Esophagus muscularis mucosa (tissue), 4 donors: ENCODE data around the gene SPNS1. TPM values are rescaled to one million over a fixed set of nuclear protein-coding genes. Genes with fewer than 3 reads are reported as not detected.

Experiments used
- DNase-seq: peaks from one replicate; pipeline ENCODE4 v3.0.0-alpha.2; 2017; ENCODE audit errors: extremely low spot score
- H3K27ac ChIP-seq, 4 donors: fragments of 200-600 bp; sonication (generic); replicated peaks in 1 of 4; 1 replicate in 3 of 4; 2 replicates in 1 of 4; pipeline ENCODE4 v1.5.1; 2016 to 2019; ENCODE audit warnings: mild to moderate bottlenecking in 1 of 4
- H3K27me3 ChIP-seq, 4 donors: fragments of 200-600 bp; sonication (generic); one replicate each; pipeline versions ENCODE4 v1.5.1 to v1.6.0; 2016 to 2019
- H3K36me3 ChIP-seq, 4 donors: fragments of 200-600 bp; sonication (generic); one replicate each; pipeline ENCODE4 v1.5.1; 2016 to 2019
- H3K4me1 ChIP-seq, 4 donors: fragments of 200-600 bp; sonication (generic); one replicate each; pipeline ENCODE4 v1.5.1; 2016 to 2019
- H3K4me3 ChIP-seq, 4 donors: fragments of 200-600 bp; sonication (generic); 1 replicate in 2 of 4; 2 replicates in 2 of 4; pipeline ENCODE4 v1.5.1; 2016 to 2019; ENCODE audit warnings: mild to moderate bottlenecking in 4 of 4, moderate library complexity in 1 of 4
- H3K9me3 ChIP-seq, 4 donors: fragments of 200-600 bp; sonication (generic); 1 replicate in 3 of 4; 2 replicates in 1 of 4; pipeline ENCODE4 v1.5.1; 2016 to 2019
- CTCF ChIP-seq, 3 experiments: fragments of 200-600 bp in 2 of 3; fragments of 450-650 bp in 1 of 3; sonication (generic) in 2 of 3; IDR thresholded peaks; one replicate each; pipeline ENCODE4 v1.5.1; 2017 to 2019; ENCODE audit warnings: antibody characterized with exemption in 3 of 3, mild to moderate bottlenecking in 2 of 3, moderate library complexity in 1 of 3
- EP300 ChIP-seq: sonication (generic); formaldehyde crosslinking; IDR thresholded peaks from one replicate; pipeline ENCODE4 v1.6.1; 2017; ENCODE audit warnings: antibody characterized with exemption
- POLR2A ChIP-seq: fragments of 450-650 bp; IDR thresholded peaks from one replicate; pipeline ENCODE4 v1.6.1; 2017; ENCODE audit warnings: antibody characterized with exemption, moderate library complexity, mild to moderate bottlenecking, low read depth
- POLR2AphosphoS5 ChIP-seq, 2 donors: sonication (generic); formaldehyde crosslinking; IDR thresholded peaks; one replicate each; pipeline ENCODE4 v1.6.1; 2017; ENCODE audit warnings: antibody characterized with exemption in 2 of 2
- WGBS: methylation state at CpG from one replicate; pipeline ENCODE4 v1.1.5; 2018; 5-methylcytosine and 5-hydroxymethylcytosine counted together
- intact Hi-C: fragments of 100-400 bp; cut with DNase I; formaldehyde crosslinking; loops from one replicate; pipeline ENCODE4 v1.15.1; 2023
- total RNA-seq, 4 donors: library from RNA; depleted of rRNA; stranded (reverse); fragments of >200 nt; gene quantifications; one replicate each; pipeline versions ENCODE4 v1.1.0 to v1.2.1, GENCODE V29; 2016

Gene SPNS1
- total RNA-seq, 4 donors from 2014 or later: 12.9 to 36.0 (median 21.8) TPM

GRCh38 chr16:29024278-29024677, 49.7 kb downstream of the SPNS1 start:
- intact Hi-C loops: no loop called here
- no peaks in the 10 kb centered on the region for H3K36me3 ChIP-seq
- no peak overlapping the region for H3K27ac ChIP-seq
- H3K9me3 ChIP-seq: no peaks in the 10 kb centered on the region
- 68% methylated on average over 5 of the region's 5 CpGs for WGBS
- peaks cover 0 to 53% (median 3%) of the 10 kb centered on the region in 4 donors for H3K27me3 ChIP-seq
- no peak for TF ChIP-seq POLR2A
- no peak for TF ChIP-seq POLR2AphosphoS5 (IDR thresholded peaks at IDR 0.05)
- no peak for TF ChIP-seq EP300
- TF ChIP-seq CTCF (IDR thresholded peaks at IDR 0.05): no peak
- H3K4me3 ChIP-seq: no peak overlapping the region
- no peaks in the 10 kb centered on the region for H3K4me1 ChIP-seq
- no peak for DNase-seq

GRCh38 chr16:29025218-29025617, 50.6 kb downstream of the SPNS1 start:
- intact Hi-C loops: no loop called here
- H3K27me3 ChIP-seq: peaks cover 0 to 58% (median 3%) of the 10 kb centered on the region in 4 donors
- TF ChIP-seq POLR2A (no peak), POLR2AphosphoS5 (IDR thresholded peaks at IDR 0.05) (no peak), CTCF (IDR thresholded peaks at IDR 0.05) (no peak), EP300 (no peak)
- no peak overlapping the region for H3K27ac ChIP-seq
- H3K4me3 ChIP-seq: no peak overlapping the region
- no peaks in the 10 kb centered on the region for H3K36me3 ChIP-seq
- 62% methylated on average over 5 of the region's 5 CpGs for WGBS
- no peaks in the 10 kb centered on the region for H3K4me1 ChIP-seq
- H3K9me3 ChIP-seq: no peaks in the 10 kb centered on the region
- DNase-seq: no peak

- intact Hi-C loops: no loop called here
- H3K9me3 ChIP-seq: no peaks in the 10 kb centered on the region
- no peaks in the 10 kb centered on the region for H3K36me3 ChIP-seq
- no peaks in the 10 kb centered on the region for H3K4me1 ChIP-seq
- no peak overlapping the region for H3K4me3 ChIP-seq
- DNase-seq: no peak
- no peak overlapping the region for H3K27ac ChIP-seq
- peaks cover 0 to 58% (median 3%) of the 10 kb centered on the region in 4 donors for H3K27me3 ChIP-seq
- TF ChIP-seq POLR2A: no peak
- no peak for TF ChIP-seq POLR2AphosphoS5 (IDR thresholded peaks at IDR 0.05)
- no peak for TF ChIP-seq EP300
- no peak for TF ChIP-seq CTCF (IDR thresholded peaks at IDR 0.05)
- WGBS: 94% methylated on average over 4 of the region's 4 CpGs
Measured at GRCh38 chr16:29025735-29026134, 51.2 kb downstream of the SPNS1 start.

GRCh38 chr16:29028457-29029167, 54.0 kb downstream of the SPNS1 start:
- H3K36me3 ChIP-seq: no peaks in the 10 kb centered on the region
- intact Hi-C loops: no loop called here
- 71% methylated on average over 5 of the region's 7 CpGs for WGBS
- no peak overlapping the region for H3K4me3 ChIP-seq
- DNase-seq: no peak
- H3K4me1 ChIP-seq: no peaks in the 10 kb centered on the region
- no peak overlapping the region for H3K27ac ChIP-seq
- no peaks in the 10 kb centered on the region for H3K9me3 ChIP-seq
- TF ChIP-seq POLR2A: no peak
- TF ChIP-seq EP300: no peak
- no peak for TF ChIP-seq POLR2AphosphoS5 (IDR thresholded peaks at IDR 0.05)
- TF ChIP-seq CTCF (IDR thresholded peaks at IDR 0.05): no peak
- peaks cover 0 to 48% (median 0%) of the 10 kb centered on the region in 4 donors for H3K27me3 ChIP-seq
